Measurements from ENCODE around the gene PLCB3. TPM values are rescaled to one million over a fixed set of nuclear protein-coding genes. Genes with fewer than 3 reads are reported as not detected.

The PLCB3 gene
- total and polyA plus RNA-seq, 2 of the 13 experiments (the other 11 are each of a cell fraction or from before 2014, with no cell fraction given), result 7.5 to 13.8 TPM

DNA sequence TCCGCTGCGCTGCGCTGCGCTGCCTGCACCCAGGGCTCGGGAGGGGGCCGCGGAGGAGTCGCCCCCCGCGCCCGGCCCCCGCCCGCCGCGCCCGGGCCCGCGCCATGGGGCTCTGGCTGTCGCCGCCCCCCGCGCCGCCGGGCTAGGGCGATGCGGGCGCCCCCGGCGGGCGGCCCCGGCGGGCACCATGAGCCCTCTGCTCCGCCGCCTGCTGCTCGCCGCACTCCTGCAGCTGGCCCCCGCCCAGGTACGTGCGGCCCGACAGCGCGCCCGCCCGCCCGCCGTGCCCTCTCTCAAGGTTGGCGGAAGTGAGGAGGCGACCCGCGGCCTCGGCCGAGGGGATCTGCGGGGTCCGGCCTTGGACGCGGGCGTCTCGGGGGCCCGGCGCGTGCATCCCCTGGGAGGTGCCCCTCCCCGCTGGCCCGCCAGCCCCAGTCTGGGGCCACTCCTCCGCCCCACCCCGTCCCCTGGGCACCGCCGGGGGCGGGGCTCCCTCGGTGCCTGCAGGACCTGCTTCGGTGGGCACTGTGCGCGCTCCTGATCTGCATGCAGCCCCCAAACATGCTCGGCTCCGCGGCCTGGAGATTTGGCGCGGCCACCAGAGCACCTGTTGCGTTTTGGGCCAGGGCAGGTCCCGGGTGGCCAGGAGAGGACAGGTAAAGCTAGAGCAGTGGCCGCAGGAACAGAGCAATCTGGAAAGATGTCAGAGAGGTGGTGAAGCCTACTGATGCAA lies 16.5 kb upstream of the PLCB3 start (continued):
- TF ChIP-seq ARHGAP35 (CRISPR knock-in tag; IDR thresholded peaks at IDR 0.05; ENCODE audit: borderline replicate concordance), result no peak
- peak; percentile 60; the same call in 1 of the 2 replicates for TF ChIP-seq ZNF790 (CRISPR knock-in tag; IDR thresholded peaks at IDR 0.05; ENCODE audit: borderline replicate concordance)
- no peak for TF ChIP-seq PLRG1 (conservative IDR thresholded peaks at IDR 0.05)
- TF ChIP-seq, protein P1, sequence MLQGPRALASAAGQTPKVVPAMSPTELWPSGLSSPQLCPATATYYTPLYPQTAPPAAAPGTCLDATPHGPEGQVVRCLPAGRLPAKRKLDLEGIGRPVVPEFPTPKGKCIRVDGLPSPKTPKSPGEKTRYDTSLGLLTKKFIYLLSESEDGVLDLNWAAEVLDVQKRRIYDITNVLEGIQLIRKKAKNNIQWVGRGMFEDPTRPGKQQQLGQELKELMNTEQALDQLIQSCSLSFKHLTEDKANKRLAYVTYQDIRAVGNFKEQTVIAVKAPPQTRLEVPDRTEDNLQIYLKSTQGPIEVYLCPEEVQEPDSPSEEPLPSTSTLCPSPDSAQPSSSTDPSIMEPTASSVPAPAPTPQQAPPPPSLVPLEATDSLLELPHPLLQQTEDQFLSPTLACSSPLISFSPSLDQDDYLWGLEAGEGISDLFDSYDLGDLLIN (CRISPR knock-in tag; IDR thresholded peaks at IDR 0.05; ENCODE audit: borderline replicate concordance), result no peak
- no peak for TF ChIP-seq CAMTA2 (CRISPR knock-in tag; IDR thresholded peaks at IDR 0.05; ENCODE audit: borderline replicate concordance)
- TF ChIP-seq ZNF484 (CRISPR knock-in tag; IDR thresholded peaks at IDR 0.05; ENCODE audit: borderline replicate concordance, low read depth), result no peak
- TF ChIP-seq KLF13 (CRISPR knock-in tag; IDR thresholded peaks at IDR 0.05), result no peak
- TF ChIP-seq, protein P2, sequence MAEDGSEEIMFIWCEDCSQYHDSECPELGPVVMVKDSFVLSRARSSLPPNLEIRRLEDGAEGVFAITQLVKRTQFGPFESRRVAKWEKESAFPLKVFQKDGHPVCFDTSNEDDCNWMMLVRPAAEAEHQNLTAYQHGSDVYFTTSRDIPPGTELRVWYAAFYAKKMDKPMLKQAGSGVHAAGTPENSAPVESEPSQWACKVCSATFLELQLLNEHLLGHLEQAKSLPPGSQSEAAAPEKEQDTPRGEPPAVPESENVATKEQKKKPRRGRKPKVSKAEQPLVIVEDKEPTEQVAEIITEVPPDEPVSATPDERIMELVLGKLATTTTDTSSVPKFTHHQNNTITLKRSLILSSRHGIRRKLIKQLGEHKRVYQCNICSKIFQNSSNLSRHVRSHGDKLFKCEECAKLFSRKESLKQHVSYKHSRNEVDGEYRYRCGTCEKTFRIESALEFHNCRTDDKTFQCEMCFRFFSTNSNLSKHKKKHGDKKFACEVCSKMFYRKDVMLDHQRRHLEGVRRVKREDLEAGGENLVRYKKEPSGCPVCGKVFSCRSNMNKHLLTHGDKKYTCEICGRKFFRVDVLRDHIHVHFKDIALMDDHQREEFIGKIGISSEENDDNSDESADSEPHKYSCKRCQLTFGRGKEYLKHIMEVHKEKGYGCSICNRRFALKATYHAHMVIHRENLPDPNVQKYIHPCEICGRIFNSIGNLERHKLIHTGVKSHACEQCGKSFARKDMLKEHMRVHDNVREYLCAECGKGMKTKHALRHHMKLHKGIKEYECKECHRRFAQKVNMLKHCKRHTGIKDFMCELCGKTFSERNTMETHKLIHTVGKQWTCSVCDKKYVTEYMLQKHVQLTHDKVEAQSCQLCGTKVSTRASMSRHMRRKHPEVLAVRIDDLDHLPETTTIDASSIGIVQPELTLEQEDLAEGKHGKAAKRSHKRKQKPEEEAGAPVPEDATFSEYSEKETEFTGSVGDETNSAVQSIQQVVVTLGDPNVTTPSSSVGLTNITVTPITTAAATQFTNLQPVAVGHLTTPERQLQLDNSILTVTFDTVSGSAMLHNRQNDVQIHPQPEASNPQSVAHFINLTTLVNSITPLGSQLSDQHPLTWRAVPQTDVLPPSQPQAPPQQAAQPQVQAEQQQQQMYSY (CRISPR knock-in tag; IDR thresholded peaks at IDR 0.05), result no peak
- TF ChIP-seq RFXANK (CRISPR knock-in tag; IDR thresholded peaks at IDR 0.05), result no peak
- no peak for TF ChIP-seq ZNF570 (CRISPR knock-in tag; IDR thresholded peaks at IDR 0.05; ENCODE audit: borderline replicate concordance)
- TF ChIP-seq, protein P3, sequence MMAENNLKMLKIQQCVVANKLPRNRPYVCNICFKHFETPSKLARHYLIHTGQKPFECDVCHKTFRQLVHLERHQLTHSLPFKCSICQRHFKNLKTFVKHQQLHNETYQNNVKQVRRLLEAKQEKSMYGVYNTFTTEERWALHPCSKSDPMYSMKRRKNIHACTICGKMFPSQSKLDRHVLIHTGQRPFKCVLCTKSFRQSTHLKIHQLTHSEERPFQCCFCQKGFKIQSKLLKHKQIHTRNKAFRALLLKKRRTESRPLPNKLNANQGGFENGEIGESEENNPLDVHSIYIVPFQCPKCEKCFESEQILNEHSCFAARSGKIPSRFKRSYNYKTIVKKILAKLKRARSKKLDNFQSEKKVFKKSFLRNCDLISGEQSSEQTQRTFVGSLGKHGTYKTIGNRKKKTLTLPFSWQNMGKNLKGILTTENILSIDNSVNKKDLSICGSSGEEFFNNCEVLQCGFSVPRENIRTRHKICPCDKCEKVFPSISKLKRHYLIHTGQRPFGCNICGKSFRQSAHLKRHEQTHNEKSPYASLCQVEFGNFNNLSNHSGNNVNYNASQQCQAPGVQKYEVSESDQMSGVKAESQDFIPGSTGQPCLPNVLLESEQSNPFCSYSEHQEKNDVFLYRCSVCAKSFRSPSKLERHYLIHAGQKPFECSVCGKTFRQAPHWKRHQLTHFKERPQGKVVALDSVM (CRISPR knock-in tag; IDR thresholded peaks at IDR 0.05), result no peak
- TF ChIP-seq ZNF761 (CRISPR knock-in tag; conservative IDR thresholded peaks at IDR 0.05), result no peak
- no peak for TF ChIP-seq THYN1 (CRISPR knock-in tag; IDR thresholded peaks at IDR 0.05; ENCODE audit: borderline replicate concordance, low read depth)
- TF ChIP-seq, protein P4, sequence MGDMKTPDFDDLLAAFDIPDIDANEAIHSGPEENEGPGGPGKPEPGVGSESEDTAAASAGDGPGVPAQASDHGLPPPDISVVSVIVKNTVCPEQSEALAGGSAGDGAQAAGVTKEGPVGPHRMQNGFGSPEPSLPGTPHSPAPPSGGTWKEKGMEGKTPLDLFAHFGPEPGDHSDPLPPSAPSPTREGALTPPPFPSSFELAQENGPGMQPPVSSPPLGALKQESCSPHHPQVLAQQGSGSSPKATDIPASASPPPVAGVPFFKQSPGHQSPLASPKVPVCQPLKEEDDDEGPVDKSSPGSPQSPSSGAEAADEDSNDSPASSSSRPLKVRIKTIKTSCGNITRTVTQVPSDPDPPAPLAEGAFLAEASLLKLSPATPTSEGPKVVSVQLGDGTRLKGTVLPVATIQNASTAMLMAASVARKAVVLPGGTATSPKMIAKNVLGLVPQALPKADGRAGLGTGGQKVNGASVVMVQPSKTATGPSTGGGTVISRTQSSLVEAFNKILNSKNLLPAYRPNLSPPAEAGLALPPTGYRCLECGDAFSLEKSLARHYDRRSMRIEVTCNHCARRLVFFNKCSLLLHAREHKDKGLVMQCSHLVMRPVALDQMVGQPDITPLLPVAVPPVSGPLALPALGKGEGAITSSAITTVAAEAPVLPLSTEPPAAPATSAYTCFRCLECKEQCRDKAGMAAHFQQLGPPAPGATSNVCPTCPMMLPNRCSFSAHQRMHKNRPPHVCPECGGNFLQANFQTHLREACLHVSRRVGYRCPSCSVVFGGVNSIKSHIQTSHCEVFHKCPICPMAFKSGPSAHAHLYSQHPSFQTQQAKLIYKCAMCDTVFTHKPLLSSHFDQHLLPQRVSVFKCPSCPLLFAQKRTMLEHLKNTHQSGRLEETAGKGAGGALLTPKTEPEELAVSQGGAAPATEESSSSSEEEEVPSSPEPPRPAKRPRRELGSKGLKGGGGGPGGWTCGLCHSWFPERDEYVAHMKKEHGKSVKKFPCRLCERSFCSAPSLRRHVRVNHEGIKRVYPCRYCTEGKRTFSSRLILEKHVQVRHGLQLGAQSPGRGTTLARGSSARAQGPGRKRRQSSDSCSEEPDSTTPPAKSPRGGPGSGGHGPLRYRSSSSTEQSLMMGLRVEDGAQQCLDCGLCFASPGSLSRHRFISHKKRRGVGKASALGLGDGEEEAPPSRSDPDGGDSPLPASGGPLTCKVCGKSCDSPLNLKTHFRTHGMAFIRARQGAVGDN (CRISPR knock-in tag; IDR thresholded peaks at IDR 0.05), result peak; percentile 69
